K562 (cell line): ENCODE results near the gene NNAT.

Experiments used
- BRF2 ChIP-seq: IDR thresholded peaks from 3 replicates; pipeline ENCODE4 v1.6.1; 2011; ENCODE audit warnings: borderline replicate concordance, mild to moderate bottlenecking; ENCODE audit not compliant: insufficient read length, insufficient read depth
- E2F4 ChIP-seq: sonication (generic); formaldehyde crosslinking; IDR thresholded peaks from 2 replicates; pipeline ENCODE4 v1.8.0; 2022; ENCODE audit warnings: mild to moderate bottlenecking, low read depth, missing genetic modification reagents
- POLR2A ChIP-seq: fragments of 450-650 bp; conservative IDR thresholded peaks from 2 replicates; pipeline ENCODE4 v1.6.1; 2016
- SIN3A ChIP-seq, 2 experiments: fragments of 150-350 bp in 1 of 2; IDR thresholded peaks; 2 replicates each; pipeline ENCODE4 v1.6.1; 2011 to 2016; ENCODE audit warnings: borderline replicate concordance in 2 of 2, low read depth in 2 of 2, low read length in 2 of 2, mild to moderate bottlenecking in 2 of 2, moderate library complexity in 2 of 2; ENCODE audit not compliant: control insufficient read depth in 1 of 2
- TBP ChIP-seq: optimal IDR thresholded peaks from 2 replicates; pipeline ENCODE3; 2011; ENCODE audit warnings: low read depth, low read length, improper control_type of control experiment
- ZNF121 ChIP-seq: sonication (generic); formaldehyde crosslinking; conservative IDR thresholded peaks from 2 replicates; pipeline ENCODE4 v1.8.0; 2022; ENCODE audit warnings: missing genetic modification reagents
- TF ChIP-seq, protein P1 (sequence below): fragments of 450-650 bp; formaldehyde crosslinking; IDR thresholded peaks from 2 replicates; pipeline ENCODE4 v1.4.0; 2020; ENCODE audit warnings: mild to moderate bottlenecking, moderate library complexity
- TF ChIP-seq, protein P2 (sequence below): sonication (generic); formaldehyde crosslinking; IDR thresholded peaks from 2 replicates; pipeline ENCODE4 v1.8.0; 2022; ENCODE audit warnings: mild to moderate bottlenecking, missing genetic modification reagents

DNA sequence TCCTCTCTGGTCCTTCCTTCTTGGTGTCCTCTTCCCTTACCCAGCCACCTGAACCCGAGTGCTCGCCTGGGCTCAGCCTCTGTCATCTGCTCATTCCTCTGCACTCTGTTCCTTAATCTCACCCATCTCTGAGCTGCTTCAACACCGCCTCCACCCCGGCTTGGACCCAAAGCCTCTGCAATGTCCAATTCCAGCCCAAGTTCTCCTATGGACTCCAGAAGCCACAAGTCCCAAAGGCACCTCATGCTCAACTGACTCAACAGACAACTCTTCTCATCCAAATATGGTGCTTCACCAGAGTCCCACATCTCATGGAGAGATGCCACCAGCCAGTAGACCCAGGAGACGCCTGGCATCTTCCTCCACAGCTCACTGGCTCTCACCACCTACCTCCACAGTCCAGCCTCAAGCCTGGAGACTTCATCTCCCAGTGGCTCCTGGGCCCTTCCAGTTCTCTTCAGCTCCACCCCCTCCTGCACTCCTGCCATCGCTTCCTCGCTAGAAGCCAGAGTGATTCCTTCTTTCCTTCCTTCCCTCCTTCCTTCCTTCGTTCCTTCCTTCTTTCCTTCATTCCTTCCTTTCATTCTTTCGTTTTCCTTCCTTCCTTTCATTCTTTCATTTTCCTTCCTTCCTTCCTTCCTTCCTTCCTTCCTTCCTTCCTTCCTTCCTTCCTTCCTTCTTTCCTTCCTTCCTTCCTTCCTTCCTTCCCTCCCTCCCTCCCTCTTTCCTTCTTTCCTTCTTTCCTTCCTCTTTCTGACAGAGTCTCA is 40.9 kb upstream of the NNAT start:
- TF ChIP-seq BRF2, result no peak
- TF ChIP-seq SIN3A (IDR thresholded peaks at IDR 0.05; ENCODE audit: borderline replicate concordance in 2 of 2, control insufficient read depth in 1 of 2, low read depth in 2 of 2, low read length in 2 of 2), result no peak
- TF ChIP-seq, protein P1, sequence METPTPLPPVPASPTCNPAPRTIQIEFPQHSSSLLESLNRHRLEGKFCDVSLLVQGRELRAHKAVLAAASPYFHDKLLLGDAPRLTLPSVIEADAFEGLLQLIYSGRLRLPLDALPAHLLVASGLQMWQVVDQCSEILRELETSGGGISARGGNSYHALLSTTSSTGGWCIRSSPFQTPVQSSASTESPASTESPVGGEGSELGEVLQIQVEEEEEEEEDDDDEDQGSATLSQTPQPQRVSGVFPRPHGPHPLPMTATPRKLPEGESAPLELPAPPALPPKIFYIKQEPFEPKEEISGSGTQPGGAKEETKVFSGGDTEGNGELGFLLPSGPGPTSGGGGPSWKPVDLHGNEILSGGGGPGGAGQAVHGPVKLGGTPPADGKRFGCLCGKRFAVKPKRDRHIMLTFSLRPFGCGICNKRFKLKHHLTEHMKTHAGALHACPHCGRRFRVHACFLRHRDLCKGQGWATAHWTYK (CRISPR knock-in tag), result no peak
- TF ChIP-seq TBP, result no peak
- no peak for TF ChIP-seq E2F4 (CRISPR knock-in tag)
- TF ChIP-seq, protein P2, sequence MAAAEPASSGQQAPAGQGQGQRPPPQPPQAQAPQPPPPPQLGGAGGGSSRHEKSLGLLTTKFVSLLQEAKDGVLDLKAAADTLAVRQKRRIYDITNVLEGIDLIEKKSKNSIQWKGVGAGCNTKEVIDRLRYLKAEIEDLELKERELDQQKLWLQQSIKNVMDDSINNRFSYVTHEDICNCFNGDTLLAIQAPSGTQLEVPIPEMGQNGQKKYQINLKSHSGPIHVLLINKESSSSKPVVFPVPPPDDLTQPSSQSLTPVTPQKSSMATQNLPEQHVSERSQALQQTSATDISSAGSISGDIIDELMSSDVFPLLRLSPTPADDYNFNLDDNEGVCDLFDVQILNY, result no peak
- no peak for TF ChIP-seq POLR2A
- TF ChIP-seq ZNF121, result no peak
